Measurements from ENCODE around the gene USP24. TPM values are rescaled to one million over a fixed set of nuclear protein-coding genes. Genes with fewer than 3 reads are reported as not detected.

The USP24 gene
- total RNA-seq, 1 donor from 2014 or later = 40.8 TPM

GRCh38 chr1:55255901-55256300 lies 40.7 kb upstream of the USP24 start:
- H3K27me3 ChIP-seq (ENCODE audit: control insufficient read depth, insufficient read depth, low read length) = no peaks in the 10 kb centered on the region
- H3K36me3 ChIP-seq (ENCODE audit: control insufficient read depth, insufficient read depth, low read length) = no peaks in the 10 kb centered on the region
- DNase-seq (ENCODE audit: low read depth) (no peak), FAIRE-seq (no peak)
- no peak for TF ChIP-seq CTCF (IDR thresholded peaks at IDR 0.05; ENCODE audit: insufficient read depth, low read length, severe bottlenecking)
- no peak overlapping the region for H3K4me3 ChIP-seq (ENCODE audit: low read depth, low read length)

GRCh38 chr1:55252942-55253589 lies 37.9 kb upstream of the USP24 start:
- TF ChIP-seq CTCF (IDR thresholded peaks at IDR 0.05; ENCODE audit: insufficient read depth, low read length, severe bottlenecking) = no peak
- Histone ChIP-seq H3K36me3 (ENCODE audit: control insufficient read depth, insufficient read depth, low read length) (no peaks in the 10 kb centered on the region), H3K4me3 (ENCODE audit: low read depth, low read length) (no peak overlapping the region), H3K27me3 (ENCODE audit: control insufficient read depth, insufficient read depth, low read length) (no peaks in the 10 kb centered on the region)
- DNase-seq (ENCODE audit: low read depth) (no peak), FAIRE-seq (no peak)

- TF ChIP-seq CTCF (IDR thresholded peaks at IDR 0.05; ENCODE audit: insufficient read depth, low read length, severe bottlenecking) = no peak
- DNase-seq (ENCODE audit: low read depth) (no peak), FAIRE-seq (no peak)
- Histone ChIP-seq H3K36me3 (ENCODE audit: control insufficient read depth, insufficient read depth, low read length) (no peaks in the 10 kb centered on the region), H3K27me3 (ENCODE audit: control insufficient read depth, insufficient read depth, low read length) (no peaks in the 10 kb centered on the region), H3K4me3 (ENCODE audit: low read depth, low read length) (no peak overlapping the region)
Measured at GRCh38 chr1:55250399-55251075, 35.4 kb upstream of the USP24 start.

GRCh38 chr1:55249646-55250398 lies 34.7 kb upstream of the USP24 start:
- no peaks in the 10 kb centered on the region for H3K36me3 ChIP-seq (ENCODE audit: control insufficient read depth, insufficient read depth, low read length)
- no peaks in the 10 kb centered on the region for H3K27me3 ChIP-seq (ENCODE audit: control insufficient read depth, insufficient read depth, low read length)
- DNase-seq (ENCODE audit: low read depth) = no peak
- no peak overlapping the region for H3K4me3 ChIP-seq (ENCODE audit: low read depth, low read length)
- no peak for TF ChIP-seq CTCF (IDR thresholded peaks at IDR 0.05; ENCODE audit: insufficient read depth, low read length, severe bottlenecking)
- FAIRE-seq = no peak

GRCh38 chr1:55246896-55247295 lies 31.7 kb upstream of the USP24 start:
- H3K4me3 ChIP-seq (ENCODE audit: low read depth, low read length) = no peak overlapping the region
- no peaks in the 10 kb centered on the region for H3K27me3 ChIP-seq (ENCODE audit: control insufficient read depth, insufficient read depth, low read length)
- H3K36me3 ChIP-seq (ENCODE audit: control insufficient read depth, insufficient read depth, low read length) = no peaks in the 10 kb centered on the region
- DNase-seq (ENCODE audit: low read depth) (no peak), FAIRE-seq (no peak)
- TF ChIP-seq CTCF (IDR thresholded peaks at IDR 0.05; ENCODE audit: insufficient read depth, low read length, severe bottlenecking) = no peak

Data from bronchial epithelial cell (primary cell).